OCI-M1 (cell line): ENCODE measurements around the gene TMEM139.
"Not testable (repeated sequence)": the region's sequence is repeated elsewhere in the genome, so short reads cannot be mapped to it uniquely, and the experiment has no call there.

Experiments
- DNase-seq: peaks from one replicate; lab custom pipeline; 2025; lab: John Stamatoyannopoulos, UW

TMEM139 gene

DNA sequence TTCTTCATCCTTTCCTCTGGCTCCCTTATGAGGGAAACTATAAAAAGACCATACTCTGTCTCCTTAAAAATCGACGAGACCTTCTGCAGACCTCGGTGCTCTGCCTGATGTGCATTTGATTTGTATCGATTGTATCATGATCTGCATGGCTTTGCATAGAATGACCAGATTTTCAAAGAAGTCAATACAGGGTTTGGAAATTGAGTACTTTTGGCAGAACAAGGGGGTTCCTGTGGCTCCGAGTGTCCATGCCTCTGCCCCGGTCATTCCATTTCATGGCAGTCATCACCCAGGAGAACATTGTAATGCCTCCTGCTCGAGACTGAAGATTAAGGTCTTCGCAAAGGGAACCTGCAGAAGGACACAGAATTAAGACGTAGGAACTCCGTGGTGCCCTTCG, 4.1 kb downstream of the TMEM139 start:
- DNase-seq = peak; percentile 39

DNA sequence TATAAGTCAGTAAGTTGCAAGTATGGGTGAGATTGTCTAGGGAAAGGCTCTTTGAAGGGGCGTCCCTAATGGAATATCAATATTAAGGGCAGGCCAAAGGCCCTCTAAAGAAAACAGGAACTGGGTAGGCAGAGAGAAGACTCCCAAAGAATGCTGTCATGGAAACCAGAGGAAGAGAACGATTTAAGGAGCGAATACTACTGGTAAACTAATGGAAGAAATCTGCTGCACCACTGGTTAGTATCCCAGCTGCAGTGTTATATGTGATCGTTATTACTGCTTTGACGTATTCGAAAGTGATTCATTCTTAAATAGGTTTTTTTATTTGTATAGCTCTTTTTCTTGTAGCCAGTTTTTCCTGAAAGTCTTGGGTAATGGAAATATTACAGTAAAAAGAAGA, 4.7 kb downstream of the TMEM139 start:
- peak; percentile 23 for DNase-seq

DNA sequence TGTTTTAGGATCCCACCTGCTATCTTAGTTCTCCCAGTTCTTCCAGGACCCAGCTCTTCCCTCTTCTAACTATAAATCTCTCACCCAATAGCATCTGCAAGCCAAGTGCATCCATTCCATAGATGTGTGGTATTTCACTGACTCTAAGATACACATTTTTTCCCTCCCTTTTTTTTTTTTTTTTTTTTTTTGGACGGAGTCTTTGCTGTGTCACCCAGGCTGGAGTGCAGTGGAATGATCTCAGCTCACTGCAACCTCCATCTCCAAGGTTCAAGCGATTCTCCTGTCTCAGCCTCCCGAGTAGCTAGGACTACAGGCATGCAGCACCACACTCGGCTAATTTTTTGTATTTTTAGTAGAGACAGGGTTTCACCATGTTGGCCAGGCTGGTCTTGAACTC, 5.1 kb downstream of the TMEM139 start:
- not testable (repeated sequence) for DNase-seq

DNA sequence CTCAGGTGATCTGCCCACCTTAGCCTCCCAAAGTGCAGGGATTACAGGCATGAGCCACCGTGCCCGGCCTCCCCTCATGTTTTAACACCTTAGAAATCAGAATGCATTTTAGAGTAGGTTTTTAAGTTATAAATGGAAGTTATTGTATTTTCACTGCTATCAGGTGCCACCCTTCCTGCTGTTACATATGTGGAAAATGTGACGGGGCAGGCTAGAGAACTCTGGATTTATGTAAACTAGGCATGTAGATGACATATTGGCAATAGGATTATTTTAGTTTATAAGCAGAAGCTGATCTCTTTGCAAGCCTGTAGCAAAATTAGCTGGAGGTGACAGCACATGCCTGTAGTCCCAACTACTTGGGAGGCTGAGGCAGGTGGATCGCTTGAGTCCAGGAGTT, 5.5 kb downstream of the TMEM139 start:
- DNase-seq = no peak

DNA sequence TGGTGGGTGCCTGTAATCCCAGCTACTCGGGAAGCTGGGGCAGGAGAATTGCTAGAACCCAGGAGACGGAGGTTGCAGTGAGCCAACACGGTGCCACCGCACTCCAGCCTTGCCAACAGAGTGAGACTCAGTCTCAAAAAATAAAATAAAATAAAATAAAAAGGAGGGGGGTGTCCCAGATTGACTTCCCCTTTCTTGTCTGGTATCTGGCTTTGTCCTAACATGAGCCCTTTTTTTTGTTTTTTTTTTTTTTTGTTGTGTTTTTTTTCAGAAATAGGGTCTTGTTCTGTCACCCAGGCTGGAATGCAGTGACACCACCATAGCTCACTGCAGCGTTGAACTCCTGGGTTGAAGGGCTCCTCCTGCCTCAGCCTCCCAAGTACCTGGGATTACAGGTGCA, 8.1 kb downstream of the TMEM139 start:
- DNase-seq = no peak

DNA sequence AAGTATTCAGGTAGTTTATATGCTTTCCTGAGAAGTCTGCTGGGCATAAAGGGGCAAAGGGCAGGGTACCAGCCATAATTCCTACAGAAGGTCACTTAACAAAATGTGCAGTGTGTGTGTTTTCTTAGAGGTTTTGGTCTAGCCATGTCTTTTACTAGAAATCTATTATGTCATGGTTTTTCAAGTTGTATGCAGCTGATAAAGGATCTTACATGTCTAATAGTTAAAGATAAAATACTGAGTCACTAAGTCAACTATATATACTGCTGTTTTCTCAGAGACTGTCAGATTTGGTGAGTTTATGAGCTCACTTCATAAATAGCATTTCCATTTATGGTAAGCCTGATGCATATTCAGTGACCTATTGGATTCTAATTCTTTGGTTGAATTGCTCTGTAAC, 11.1 kb downstream of the TMEM139 start:
- DNase-seq = no peak

DNA sequence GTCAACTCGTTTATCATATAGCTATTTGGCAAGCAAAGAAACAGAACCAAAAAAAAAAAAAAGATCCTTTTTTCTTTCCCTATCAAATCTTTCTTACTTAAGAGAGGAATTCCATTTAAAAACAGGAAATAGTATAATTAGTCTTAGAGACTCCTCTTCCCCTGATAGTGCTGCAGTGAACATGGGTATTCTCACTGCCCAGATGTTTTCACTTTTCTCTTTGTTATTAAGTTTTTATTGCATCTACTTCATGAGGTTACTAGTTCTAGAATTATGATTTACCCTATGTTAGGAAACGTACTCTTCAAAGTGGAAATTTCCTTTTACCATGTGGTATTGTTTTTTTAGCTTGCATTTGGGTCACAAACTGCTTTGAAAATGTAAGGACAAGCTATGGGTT, 11.9 kb downstream of the TMEM139 start:
- DNase-seq = no peak

DNA sequence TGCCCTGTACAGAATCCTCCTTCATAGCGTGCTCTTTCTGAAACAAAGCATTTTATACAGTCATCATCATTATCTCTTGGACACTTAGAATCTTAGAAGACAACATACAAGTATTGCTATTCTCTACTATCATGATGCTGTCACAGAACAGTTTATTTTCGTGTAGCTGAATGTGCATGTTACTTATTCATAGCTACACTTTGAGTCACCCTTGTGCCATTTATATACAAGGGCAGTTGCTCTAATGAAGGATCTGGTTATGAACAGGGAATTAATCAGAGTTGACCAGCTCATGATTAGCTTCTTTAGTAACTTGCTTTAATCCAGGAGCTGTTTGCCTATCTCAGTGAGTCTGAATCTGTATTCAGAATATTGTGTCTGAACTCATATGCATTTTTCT, 14.6 kb downstream of the TMEM139 start:
- no peak for DNase-seq

DNA sequence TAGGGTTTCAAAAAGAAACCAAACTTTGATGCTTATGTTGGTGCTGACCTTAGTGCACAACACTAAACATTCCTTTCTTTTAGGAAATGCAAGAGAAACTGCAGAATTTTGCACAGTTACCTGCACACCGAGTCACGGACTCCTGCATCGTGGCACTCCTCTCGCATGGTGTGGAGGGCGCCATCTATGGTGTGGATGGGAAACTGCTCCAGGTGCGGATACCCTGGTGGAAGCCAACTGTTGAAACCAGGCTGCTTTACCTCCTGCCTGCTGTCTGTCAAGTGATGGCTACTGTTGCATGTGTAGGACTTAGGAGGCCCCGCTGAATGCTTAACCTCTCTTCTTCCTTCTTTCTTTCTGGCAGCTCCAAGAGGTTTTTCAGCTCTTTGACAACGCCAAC, 15.1 kb downstream of the TMEM139 start:
- no peak for DNase-seq

DNA sequence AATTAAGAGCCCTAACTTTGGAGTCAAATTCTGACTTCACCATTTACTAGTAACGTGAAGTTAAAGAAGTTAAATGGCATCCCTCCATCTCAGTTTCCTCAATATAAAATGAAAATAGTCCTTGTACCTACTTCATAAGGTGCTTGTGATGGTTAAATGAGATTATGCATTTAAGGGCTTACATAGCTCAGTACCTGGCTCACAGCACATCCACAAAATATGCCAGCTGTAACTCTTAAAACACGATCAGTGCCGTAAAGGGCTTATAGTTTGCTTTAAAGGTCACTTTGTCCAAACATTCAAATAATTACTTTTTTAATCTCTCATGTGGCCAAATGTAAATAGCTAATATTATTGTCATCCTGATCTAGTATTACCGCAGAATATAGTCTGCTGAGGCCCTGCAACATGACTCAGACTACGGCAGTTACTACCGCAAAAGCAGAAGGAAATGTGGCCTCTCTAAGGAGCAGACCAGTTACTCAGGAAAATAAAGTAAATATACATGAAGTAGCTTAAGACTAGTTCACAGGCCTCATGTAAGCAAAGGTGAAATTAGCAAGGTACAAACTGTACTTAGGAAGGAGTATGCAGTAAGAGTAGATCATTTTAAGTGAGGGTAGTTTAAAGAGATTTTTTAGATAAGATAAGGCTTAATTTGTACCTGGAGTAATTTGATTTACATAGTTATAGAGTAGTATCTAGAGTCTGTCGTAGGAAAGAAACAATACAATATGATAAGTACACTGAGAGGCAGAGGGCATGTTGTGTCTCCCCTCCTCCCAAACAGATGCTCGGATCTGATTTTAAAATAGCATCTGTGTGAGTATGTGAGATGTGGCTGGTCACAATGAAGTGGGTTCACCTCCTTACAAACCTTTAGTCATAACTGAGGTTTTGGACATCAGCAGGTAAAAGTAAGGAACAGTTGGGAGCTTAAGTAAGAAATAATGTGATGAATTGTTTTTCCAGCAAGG, 16.5 kb downstream of the TMEM139 start:
- no peak for DNase-seq

DNA sequence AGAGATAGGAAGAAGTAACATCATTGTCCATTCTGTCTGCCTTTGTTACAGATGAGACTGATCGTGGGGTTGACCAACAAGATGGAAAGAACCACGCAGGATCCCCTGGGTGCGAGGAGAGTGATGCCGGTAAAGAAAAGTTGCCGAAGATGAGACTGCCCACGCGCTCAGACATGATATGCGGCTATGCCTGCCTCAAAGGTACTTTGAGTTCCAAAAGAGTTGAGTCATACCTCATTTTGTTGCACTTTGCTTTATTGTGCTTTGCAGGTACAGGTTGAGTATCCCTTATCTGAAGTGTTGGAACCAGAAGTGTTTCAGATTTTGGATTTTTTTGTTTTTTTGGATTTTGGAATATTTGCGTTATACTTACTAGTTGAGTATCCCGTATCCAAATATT, 19.0 kb downstream of the TMEM139 start:
- DNase-seq = no peak

DNA sequence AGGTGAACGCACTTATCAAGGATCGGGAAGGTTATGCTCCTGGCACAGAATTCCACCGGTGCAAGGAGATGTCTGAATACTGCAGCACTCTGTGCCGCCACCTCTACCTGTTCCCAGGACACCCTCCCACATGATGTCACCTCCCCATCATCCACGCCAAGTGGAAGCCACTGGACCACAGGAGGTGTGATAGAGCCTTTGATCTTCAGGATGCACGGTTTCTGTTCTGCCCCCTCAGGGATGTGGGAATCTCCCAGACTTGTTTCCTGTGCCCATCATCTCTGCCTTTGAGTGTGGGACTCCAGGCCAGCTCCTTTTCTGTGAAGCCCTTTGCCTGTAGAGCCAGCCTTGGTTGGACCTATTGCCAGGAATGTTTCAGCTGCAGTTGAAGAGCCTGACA, 20.2 kb downstream of the TMEM139 start:
- DNase-seq = no peak

DNA sequence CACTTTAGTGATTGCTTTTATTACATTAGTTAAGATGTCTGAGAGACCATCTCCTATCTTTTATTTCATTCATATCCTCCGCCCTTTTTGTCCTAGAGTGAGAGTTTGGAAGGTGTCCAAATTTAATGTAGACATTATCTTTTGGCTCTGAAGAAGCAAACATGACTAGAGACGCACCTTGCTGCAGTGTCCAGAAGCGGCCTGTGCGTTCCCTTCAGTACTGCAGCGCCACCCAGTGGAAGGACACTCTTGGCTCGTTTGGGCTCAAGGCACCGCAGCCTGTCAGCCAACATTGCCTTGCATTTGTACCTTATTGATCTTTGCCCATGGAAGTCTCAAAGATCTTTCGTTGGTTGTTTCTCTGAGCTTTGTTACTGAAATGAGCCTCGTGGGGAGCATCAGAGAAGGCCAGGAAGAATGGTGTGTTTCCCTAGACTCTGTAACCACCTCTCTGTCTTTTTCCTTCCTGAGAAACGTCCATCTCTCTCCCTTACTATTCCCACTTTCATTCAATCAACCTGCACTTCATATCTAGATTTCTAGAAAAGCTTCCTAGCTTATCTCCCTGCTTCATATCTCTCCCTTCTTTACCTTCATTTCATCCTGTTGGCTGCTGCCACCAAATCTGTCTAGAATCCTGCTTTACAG, 20.8 kb downstream of the TMEM139 start:
- peak; percentile 42 for DNase-seq

DNA sequence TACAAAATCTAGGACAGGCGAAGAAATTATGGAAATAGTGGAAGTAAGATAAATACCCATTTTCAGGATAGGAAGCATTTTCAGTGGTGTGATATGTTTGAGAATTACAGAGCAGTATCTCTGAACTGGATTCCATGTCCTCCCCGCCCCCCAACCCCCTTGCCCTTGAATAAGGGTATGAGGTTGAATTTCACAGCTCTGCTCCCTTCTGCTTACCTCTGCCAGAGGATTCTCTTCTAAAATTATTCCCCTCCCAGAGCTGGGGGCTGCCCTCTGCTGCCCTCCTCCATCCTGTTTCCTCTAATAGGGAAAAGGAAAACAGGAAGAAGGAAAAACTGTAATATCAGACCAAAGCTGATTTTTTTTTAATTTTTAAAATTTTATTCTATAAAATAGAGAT, 23.9 kb downstream of the TMEM139 start:
- DNase-seq = no peak

DNA sequence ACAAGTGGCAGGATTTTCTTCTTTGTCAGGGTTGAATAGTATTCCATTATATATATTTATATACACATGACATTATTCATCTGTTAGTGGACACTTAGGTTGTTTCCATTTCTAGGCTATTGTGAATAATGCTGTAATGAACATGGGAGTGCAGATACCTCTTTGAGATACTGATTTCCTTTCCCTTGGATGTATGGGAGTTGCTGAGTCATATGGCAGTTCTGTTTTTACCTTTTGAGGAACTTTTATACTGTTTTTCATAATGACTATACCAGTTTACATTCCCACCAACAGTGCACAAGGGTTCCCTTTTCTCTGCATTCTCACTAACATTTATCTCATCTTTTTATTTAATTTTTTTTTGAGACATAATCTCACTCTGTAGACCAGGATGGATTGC, 29.4 kb downstream of the TMEM139 start:
- no peak for DNase-seq

DNA sequence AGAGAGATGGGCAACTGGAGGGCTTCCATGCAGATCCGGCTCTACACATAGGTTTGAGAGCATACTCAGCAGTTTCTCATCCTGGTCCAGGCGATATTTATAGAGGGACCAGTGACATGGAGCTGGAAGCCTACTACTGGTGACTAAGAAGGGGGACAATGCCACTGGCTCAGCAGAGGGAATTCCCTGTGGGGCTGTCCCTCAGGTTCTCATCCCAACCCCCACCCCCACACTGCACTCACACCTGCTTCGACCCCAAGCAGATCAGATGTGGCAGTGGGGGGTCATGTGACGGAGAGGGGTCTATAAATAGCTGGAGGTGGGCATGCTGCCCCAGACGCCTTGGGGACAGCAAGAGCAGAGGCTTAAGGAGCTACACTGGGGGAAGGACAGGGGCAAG, 31.0 kb downstream of the TMEM139 start, which contains the start of gene CLCN1:
Gene CLCN1 (plus strand): TSS at position 336 of the 400 bp plus-strand sequence. CDS start 102 bp downstream, outside the sequence.
- no peak for DNase-seq

DNA sequence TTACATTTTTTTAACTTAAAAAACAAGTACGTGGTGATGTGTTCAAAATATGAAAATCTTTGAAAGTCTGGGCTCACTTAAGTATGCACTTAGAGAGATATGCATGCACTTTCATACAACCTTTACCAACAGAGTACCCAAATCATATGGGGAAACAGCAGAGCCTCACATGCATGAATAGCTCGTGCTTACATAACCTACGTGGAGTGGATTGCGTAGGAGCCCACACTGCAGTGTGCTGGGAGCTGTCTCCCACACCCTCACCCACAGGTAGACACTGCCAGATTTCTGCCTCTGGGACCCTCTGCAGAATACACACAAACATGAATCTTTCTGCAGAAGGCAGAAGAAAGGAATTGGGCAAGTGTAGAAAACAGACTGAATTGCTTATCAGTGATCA, 31.7 kb downstream of the TMEM139 start:
- no peak for DNase-seq

DNA sequence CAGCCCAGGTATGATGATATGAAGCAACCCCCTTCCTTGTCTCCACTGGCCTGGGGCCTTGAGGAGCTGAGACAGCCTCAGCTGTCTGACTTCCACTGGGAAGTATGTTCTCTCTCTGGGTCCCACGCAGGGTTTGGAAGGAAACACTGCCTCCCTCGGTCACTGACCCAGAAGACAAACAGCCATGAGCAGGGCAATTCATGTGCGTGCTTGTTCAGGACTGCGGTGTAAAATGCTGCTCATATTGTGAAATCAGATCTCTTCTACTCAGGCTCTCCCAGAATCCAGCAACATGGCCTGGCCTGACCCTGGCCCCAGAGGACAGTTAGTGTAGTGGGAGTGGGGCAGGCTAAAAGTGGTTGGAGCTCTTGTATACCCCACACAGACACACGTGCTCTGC, 33.9 kb downstream of the TMEM139 start:
- DNase-seq = no peak

DNA sequence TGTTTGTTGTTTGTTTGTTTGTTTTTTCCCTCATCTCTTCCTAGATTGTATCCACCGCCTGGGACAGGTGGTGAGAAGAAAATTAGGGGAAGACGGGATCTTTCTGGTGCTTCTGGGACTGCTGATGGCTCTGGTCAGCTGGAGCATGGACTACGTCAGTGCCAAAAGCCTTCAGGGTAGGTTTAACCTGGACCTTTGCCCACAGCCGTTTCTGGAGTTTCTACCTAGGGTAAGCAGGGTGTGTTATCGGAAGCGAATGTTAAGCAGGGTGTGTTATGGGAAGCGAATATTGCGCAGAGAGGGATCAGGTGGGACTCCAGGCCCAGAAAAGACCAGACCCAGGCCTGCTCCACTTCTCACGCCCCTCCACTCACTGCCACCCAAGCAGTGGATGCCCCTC, 35.9 kb downstream of the TMEM139 start:
- no peak for DNase-seq

DNA sequence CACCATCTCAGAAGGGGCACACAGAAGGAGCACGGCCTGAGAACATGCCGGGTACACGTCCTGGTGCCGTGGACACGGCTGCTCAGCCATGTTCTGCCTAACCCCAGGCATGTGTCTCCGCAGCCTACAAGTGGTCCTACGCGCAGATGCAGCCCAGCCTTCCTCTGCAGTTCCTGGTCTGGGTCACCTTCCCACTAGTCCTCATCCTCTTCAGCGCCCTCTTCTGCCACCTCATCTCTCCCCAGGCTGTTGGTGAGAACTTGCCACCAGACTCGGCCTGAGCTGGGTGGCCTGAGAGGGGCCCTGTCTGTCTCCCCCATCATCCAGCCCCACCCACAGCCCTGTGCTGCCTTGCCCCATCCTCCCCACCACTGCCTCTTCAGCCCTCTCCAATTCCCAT, 36.5 kb downstream of the TMEM139 start:
- DNase-seq = no peak

DNA sequence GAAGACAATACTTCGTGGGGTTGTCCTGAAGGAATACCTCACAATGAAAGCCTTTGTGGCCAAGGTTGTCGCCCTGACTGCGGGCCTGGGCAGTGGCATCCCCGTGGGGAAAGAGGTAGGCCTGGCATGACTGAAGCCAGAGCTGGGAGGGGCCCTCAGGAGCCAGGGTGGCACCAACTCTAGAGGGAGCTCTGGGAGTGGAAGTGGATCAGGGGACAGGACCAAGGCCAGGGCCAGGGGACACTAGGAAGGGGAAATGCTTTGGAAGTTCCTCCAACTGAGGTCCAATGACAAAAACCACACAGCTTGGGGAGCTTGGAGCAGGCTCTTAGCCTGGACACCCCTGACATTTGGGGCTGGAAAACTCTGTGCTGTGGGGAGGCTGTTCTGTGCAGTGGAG, 37.0 kb downstream of the TMEM139 start:
- DNase-seq = no peak

DNA sequence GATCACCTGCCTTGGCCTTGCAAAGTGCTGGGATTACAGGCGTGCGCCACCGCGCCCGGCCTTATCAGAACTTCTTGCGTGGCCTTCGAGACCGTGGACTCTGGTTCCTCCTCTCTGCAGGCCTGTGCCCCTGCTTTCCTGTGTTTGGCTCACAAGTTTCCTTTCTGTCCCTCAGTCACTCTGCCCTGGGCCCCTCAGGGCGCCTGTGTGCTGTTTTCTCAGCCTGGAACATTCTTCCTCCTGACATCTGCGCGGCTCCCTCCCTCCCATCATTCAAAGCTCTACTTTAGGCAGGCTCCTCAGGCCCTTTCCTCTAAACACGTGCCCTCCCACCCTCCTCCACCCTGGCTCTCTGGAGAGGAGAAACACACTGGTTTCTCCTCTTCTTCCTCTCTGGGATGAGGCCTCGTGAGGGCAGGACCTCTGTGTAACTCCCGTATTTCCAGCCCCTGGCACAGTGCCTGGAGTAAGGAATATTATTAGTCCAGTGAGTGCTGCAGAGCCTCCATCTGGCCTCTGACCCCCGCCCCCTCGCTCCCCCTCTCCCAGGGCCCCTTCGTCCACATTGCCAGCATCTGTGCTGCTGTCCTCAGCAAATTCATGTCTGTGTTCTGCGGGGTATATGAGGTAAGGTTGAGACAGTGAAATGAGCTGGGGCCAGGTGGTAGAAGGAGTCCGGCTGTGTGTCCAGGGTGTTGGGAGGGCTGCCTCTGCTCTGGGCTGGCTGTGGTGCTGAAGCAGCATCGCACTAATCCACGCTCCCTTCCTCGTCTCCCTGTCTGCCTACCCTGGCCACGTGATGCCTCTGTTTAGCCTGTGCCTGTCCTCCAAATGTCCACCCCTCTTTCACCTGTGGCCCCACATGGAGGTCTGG, 38.2 kb downstream of the TMEM139 start:
- DNase-seq = no peak
